Measurements from ENCODE around the gene RBFOX1. TPM values are rescaled to one million over a fixed set of nuclear protein-coding genes. Genes with fewer than 3 reads are reported as not detected.

The RBFOX1 gene
- total RNA-seq, 1 experiment from 2014 or later = not detected

- CTCF ChIA-PET = no interaction called here
- POLR2A ChIA-PET = no interaction called here
- intact Hi-C loops (cut with micrococcal nuclease) = no loop called here
- Histone ChIP-seq H3K4me1 (ENCODE audit: control insufficient read depth in 1 of 2, insufficient read depth in 2 of 2, low read length in 2 of 2) (no peaks in the 10 kb centered on the region), H3K4me2 (ENCODE audit: low read length) (no peak overlapping the region), H3K9me2 (ENCODE audit: insufficient read depth) (no peaks in the 10 kb centered on the region), H3K36me3 (ENCODE audit: control insufficient read depth in 1 of 2, insufficient read depth in 2 of 2, low read length in 2 of 2) (no peaks in the 10 kb centered on the region), H3K9ac (ENCODE audit: low read length) (no peak overlapping the region), H3K9me3 (ENCODE audit: control insufficient read depth in 1 of 2, insufficient read depth in 1 of 2, low read depth in 1 of 2, low read length in 2 of 2) (peaks cover 4 to 14% of the 10 kb centered on the region in 2 experiments; a peak in 2 of 4 replicates), H4K20me1 (ENCODE audit: insufficient read depth) (no peaks in the 10 kb centered on the region), H3K4me3 (replicated peaks in 1 of 2; ENCODE audit: low read depth in 1 of 2, low read length in 2 of 2) (no peak overlapping the region), H3K27me3 (ENCODE audit: insufficient read depth, low read length) (no peaks in the 10 kb centered on the region), H2AFZ (ENCODE audit: low read depth, low read length, poor library complexity, severe bottlenecking) (no peak overlapping the region), H3K27ac (ENCODE audit: low read depth, low read length) (no peak overlapping the region), H3K79me2 (ENCODE audit: insufficient read depth, low read length) (no peaks in the 10 kb centered on the region)
- DNase-seq (ENCODE audit: low read depth, low spot score) = no peak
- ATAC-seq = no peak
- RAD21 ChIA-PET (ENCODE audit: low non-redundant PET in 1 of 2, low total read pairs in 2 of 2, uncharacterized antibody in 2 of 2, unreplicated experiment in 2 of 2) = no interaction called here
- TF ChIP-seq CTCF (IDR thresholded peaks at IDR 0.05 in 2 of 3, conservative IDR thresholded peaks at IDR 0.05 in 1 of 3; ENCODE audit: borderline replicate concordance in 1 of 3, insufficient read depth in 1 of 3, low read depth in 2 of 3, low read length in 2 of 3) (no peak), EZH2 (IDR thresholded peaks at IDR 0.05) (no peak), JUND (IDR thresholded peaks at IDR 0.05) (no peak), ZBTB33 (IDR thresholded peaks at IDR 0.05; ENCODE audit: extremely low read depth, insufficient replicate concordance, low read length) (no peak), POLR2A (IDR thresholded peaks at IDR 0.05; ENCODE audit: borderline replicate concordance, extremely low read depth, insufficient read depth, insufficient read length) (no peak), POLR2AphosphoS5 (IDR thresholded peaks at IDR 0.05; ENCODE audit: low read depth, low read length) (no peak), ZFX (IDR thresholded peaks at IDR 0.05) (no peak), EGR1 (IDR thresholded peaks at IDR 0.05; ENCODE audit: low read depth) (no peak), ZNF274 (IDR thresholded peaks at IDR 0.05; ENCODE audit: low read depth, low read length) (no peak), SP1 (IDR thresholded peaks at IDR 0.05; ENCODE audit: low read depth) (no peak), SIN3A (IDR thresholded peaks at IDR 0.05; ENCODE audit: low read depth) (no peak), ATF3 (IDR thresholded peaks at IDR 0.05) (no peak), TCF7L2 (IDR thresholded peaks at IDR 0.05; ENCODE audit: borderline replicate concordance, extremely low read depth, insufficient read depth, insufficient read length) (no peak), CBX3 (IDR thresholded peaks at IDR 0.05; ENCODE audit: low read depth) (no peak), YY1 (IDR thresholded peaks at IDR 0.05; ENCODE audit: extremely low read depth, insufficient replicate concordance, low read depth, low read length) (no peak), EZH2phosphoT487 (IDR thresholded peaks at IDR 0.05; ENCODE audit: borderline replicate concordance) (no peak), REST (IDR thresholded peaks at IDR 0.05; ENCODE audit: low read depth) (no peak)
- TF ChIP-seq, protein P1, sequence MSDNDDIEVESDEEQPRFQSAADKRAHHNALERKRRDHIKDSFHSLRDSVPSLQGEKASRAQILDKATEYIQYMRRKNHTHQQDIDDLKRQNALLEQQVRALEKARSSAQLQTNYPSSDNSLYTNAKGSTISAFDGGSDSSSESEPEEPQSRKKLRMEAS (IDR thresholded peaks at IDR 0.05) = no peak
- no TSS peak for BruUV-seq (replicated peaks)
These were observed 173.7 kb downstream of the RBFOX1 start for GRCh38 chr16:7506363-7506762.
